ENCODE measurements around the gene JMJD4.

Gene JMJD4

DNA sequence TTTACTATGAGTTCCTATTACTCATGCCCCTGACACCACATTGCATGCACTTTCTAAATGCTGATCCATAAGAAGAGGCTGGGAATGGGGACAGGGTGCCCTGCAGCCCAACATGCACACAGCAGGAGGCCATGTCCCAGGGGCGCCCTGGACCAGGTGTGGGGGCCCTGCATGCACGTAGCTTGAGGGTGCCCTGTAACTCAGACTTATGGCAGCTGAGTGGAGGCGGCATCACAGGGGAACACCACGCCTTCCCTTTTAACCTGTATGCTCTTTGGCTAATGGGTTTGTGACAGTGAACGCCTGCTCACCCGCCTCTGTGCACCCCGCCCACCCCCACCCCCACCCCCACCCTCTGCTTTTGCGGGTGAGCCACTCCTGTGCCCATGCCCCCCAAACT, 36.2 kb upstream of the JMJD4 start:
- DNase-seq, result no peak
- no peak overlapping the region for H3K9ac ChIP-seq (ENCODE audit: low read length)
- H3K4me1 ChIP-seq (ENCODE audit: low read length), result no peaks in the 10 kb centered on the region
- H3K4me3 ChIP-seq (ENCODE audit: low read length), result no peak overlapping the region
- no peaks in the 10 kb centered on the region for H4K20me1 ChIP-seq (ENCODE audit: insufficient read depth, low read length)
- no peaks in the 10 kb centered on the region for H3K27me3 ChIP-seq (replicated peaks; ENCODE audit: insufficient read depth, low read length)
- H3K27ac ChIP-seq (ENCODE audit: low read length), result no peak overlapping the region
- no peaks in the 10 kb centered on the region for H3K79me2 ChIP-seq (ENCODE audit: low read length)
- H3K9me2 ChIP-seq (replicated peaks; ENCODE audit: insufficient read depth, low read length), result no peaks in the 10 kb centered on the region
- H3K36me3 ChIP-seq (replicated peaks; ENCODE audit: insufficient read depth, low read length), result peaks cover 6% of the 10 kb centered on the region; the same call in 1 of the 2 replicates
- no peaks in the 10 kb centered on the region for H3K9me3 ChIP-seq (replicated peaks; ENCODE audit: insufficient read depth, low read length)
- H3F3A ChIP-seq (ENCODE audit: insufficient read depth, low read length), result no peaks in the 10 kb centered on the region
- H2AFZ ChIP-seq (ENCODE audit: low read length), result no peak overlapping the region
- no peak overlapping the region for H3K4me2 ChIP-seq (ENCODE audit: low read depth, low read length)
- TF ChIP-seq EZH2 (optimal IDR thresholded peaks at IDR 0.05; ENCODE audit: low read depth, low read length) (no peak), EZH2phosphoT487 (IDR thresholded peaks at IDR 0.05; ENCODE audit: low read length) (no peak), CTCF (IDR thresholded peaks at IDR 0.05; ENCODE audit: low read length) (no peak)

- no peaks in the 10 kb centered on the region for H3K9me3 ChIP-seq (replicated peaks; ENCODE audit: insufficient read depth, low read length)
- H4K20me1 ChIP-seq (ENCODE audit: insufficient read depth, low read length), result no peaks in the 10 kb centered on the region
- H3K36me3 ChIP-seq (replicated peaks; ENCODE audit: insufficient read depth, low read length), result peaks cover 6% of the 10 kb centered on the region; the same call in 1 of the 2 replicates
- no peak overlapping the region for H2AFZ ChIP-seq (ENCODE audit: low read length)
- DNase-seq, result no peak
- H3K27me3 ChIP-seq (replicated peaks; ENCODE audit: insufficient read depth, low read length), result no peaks in the 10 kb centered on the region
- no peak overlapping the region for H3K4me3 ChIP-seq (ENCODE audit: low read length)
- no peaks in the 10 kb centered on the region for H3K9me2 ChIP-seq (replicated peaks; ENCODE audit: insufficient read depth, low read length)
- H3K79me2 ChIP-seq (ENCODE audit: low read length), result no peaks in the 10 kb centered on the region
- H3K4me1 ChIP-seq (ENCODE audit: low read length), result no peaks in the 10 kb centered on the region
- H3K27ac ChIP-seq (ENCODE audit: low read length), result no peak overlapping the region
- no peaks in the 10 kb centered on the region for H3F3A ChIP-seq (ENCODE audit: insufficient read depth, low read length)
- H3K9ac ChIP-seq (ENCODE audit: low read length), result no peak overlapping the region
- TF ChIP-seq EZH2phosphoT487 (IDR thresholded peaks at IDR 0.05; ENCODE audit: low read length), result no peak
- TF ChIP-seq CTCF (IDR thresholded peaks at IDR 0.05; ENCODE audit: low read length), result no peak
- no peak for TF ChIP-seq EZH2 (optimal IDR thresholded peaks at IDR 0.05; ENCODE audit: low read depth, low read length)
- H3K4me2 ChIP-seq (ENCODE audit: low read depth, low read length), result no peak overlapping the region
Observed at GRCh38 chr1:227770812-227771211, 35.7 kb upstream of the JMJD4 start.

DNA sequence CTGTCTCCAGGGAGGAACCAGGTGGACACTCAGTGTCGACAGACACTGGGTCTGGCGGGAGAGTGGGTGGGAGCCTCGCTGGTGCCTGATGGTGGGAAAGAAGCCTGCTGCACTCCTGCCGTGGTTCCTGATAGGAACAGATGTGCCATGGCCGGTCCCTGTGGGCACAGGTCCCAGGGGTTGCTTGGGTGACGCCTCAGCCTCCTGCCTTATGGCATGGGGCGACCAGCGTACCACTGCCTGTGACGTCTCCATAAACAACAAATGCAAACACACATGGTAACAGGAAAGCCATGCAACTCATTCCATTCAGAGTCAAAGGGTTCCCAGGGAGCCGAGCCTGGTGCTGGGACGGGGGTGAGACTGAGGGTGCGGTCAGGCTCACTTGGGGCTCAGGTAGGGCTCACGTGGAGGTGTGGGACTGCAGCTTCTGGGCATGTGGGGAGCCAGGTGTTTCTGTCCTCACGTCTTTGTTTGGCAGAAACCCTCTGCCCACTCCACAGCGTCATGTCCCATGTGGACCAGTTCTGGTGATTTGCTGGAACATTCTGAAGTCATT, 34.9 kb upstream of the JMJD4 start:
- Histone ChIP-seq H3K4me2 (ENCODE audit: low read depth, low read length) (no peak overlapping the region), H3K79me2 (ENCODE audit: low read length) (no peaks in the 10 kb centered on the region), H2AFZ (ENCODE audit: low read length) (no peak overlapping the region), H3K9me2 (replicated peaks; ENCODE audit: insufficient read depth, low read length) (no peaks in the 10 kb centered on the region), H3K27ac (ENCODE audit: low read length) (no peak overlapping the region), H3K27me3 (replicated peaks; ENCODE audit: insufficient read depth, low read length) (no peaks in the 10 kb centered on the region), H3K4me3 (ENCODE audit: low read length) (no peak overlapping the region), H3K9me3 (replicated peaks; ENCODE audit: insufficient read depth, low read length) (no peaks in the 10 kb centered on the region), H3K36me3 (replicated peaks; ENCODE audit: insufficient read depth, low read length) (peaks cover 6% of the 10 kb centered on the region; the same call in 1 of the 2 replicates), H3F3A (ENCODE audit: insufficient read depth, low read length) (no peaks in the 10 kb centered on the region), H3K9ac (ENCODE audit: low read length) (no peak overlapping the region), H3K4me1 (ENCODE audit: low read length) (no peaks in the 10 kb centered on the region), H4K20me1 (ENCODE audit: insufficient read depth, low read length) (no peaks in the 10 kb centered on the region)
- TF ChIP-seq EZH2phosphoT487 (IDR thresholded peaks at IDR 0.05; ENCODE audit: low read length) (no peak), EZH2 (optimal IDR thresholded peaks at IDR 0.05; ENCODE audit: low read depth, low read length) (no peak), CTCF (IDR thresholded peaks at IDR 0.05; ENCODE audit: low read length) (no peak)
- no peak for DNase-seq

Data from MM.1S (cell line).